Trophoblast cell (in vitro differentiated cells and primary cell): Measurements from ENCODE around the gene UBE2Q1.
A peak's percentile ranks its signal among the peaks of the same experiment; 100 is the strongest.

ENCODE experiments used
- DNase-seq, 2 donors: peaks; one replicate each; pipeline ENCODE4 v3.0.0-alpha.2; 2016
- H2AFZ ChIP-seq: 2 replicates; pipeline ENCODE4 v1.6.1; 2013; ENCODE audit warnings: low read length, moderate library complexity, mild to moderate bottlenecking; ENCODE audit not compliant: insufficient read depth, poor library complexity
- H2AK5ac ChIP-seq: 2 replicates; pipeline ENCODE4 v1.6.1; 2013; ENCODE audit warnings: mild to moderate bottlenecking, low read length
- H2BK120ac ChIP-seq: 2 replicates; pipeline ENCODE4 v1.6.1; 2013; ENCODE audit warnings: low read length, mild to moderate bottlenecking, moderate library complexity; ENCODE audit not compliant: insufficient read depth, poor library complexity
- H2BK12ac ChIP-seq: 2 replicates; pipeline ENCODE4 v1.6.1; 2013; ENCODE audit warnings: mild to moderate bottlenecking, low read length, moderate library complexity
- H2BK5ac ChIP-seq: 2 replicates; pipeline ENCODE4 v1.6.1; 2013; ENCODE audit warnings: low read length, low read depth, moderate library complexity, mild to moderate bottlenecking; ENCODE audit not compliant: poor library complexity
- H3K14ac ChIP-seq: 2 replicates; pipeline ENCODE4 v1.6.1; 2013; ENCODE audit warnings: mild to moderate bottlenecking, low read length
- H3K18ac ChIP-seq: 2 replicates; pipeline ENCODE4 v1.6.1; 2013; ENCODE audit warnings: mild to moderate bottlenecking, low read length
- H3K23ac ChIP-seq: 2 replicates; pipeline ENCODE4 v1.6.1; 2013; ENCODE audit warnings: low read length
- H3K27ac ChIP-seq: 2 replicates; pipeline ENCODE4 v1.5.1; 2013; ENCODE audit warnings: low read depth, mild to moderate bottlenecking, inconsistent platforms, low read length, moderate library complexity
- H3K27me3 ChIP-seq: 2 replicates; pipeline ENCODE4 v1.6.1; 2013; ENCODE audit warnings: inconsistent platforms, mild to moderate bottlenecking, low read length, moderate library complexity; ENCODE audit not compliant: insufficient read depth
- H3K36me3 ChIP-seq, 2 experiments: 1 replicate in 1 of 2; 2 replicates in 1 of 2; pipeline ENCODE4 v1.6.1; 2013; ENCODE audit warnings: low read length in 2 of 2, mild to moderate bottlenecking in 2 of 2, moderate library complexity in 1 of 2; ENCODE audit not compliant: insufficient read depth in 2 of 2, control insufficient read depth in 1 of 2
- H3K4ac ChIP-seq: 2 replicates; pipeline ENCODE4 v1.6.1; 2013; ENCODE audit warnings: low read depth, mild to moderate bottlenecking, low read length, moderate library complexity
- H3K4me1 ChIP-seq, 2 experiments: 1 replicate in 1 of 2; 2 replicates in 1 of 2; pipeline ENCODE4 v1.6.1; 2013; ENCODE audit warnings: low read length in 2 of 2, mild to moderate bottlenecking in 2 of 2, moderate library complexity in 1 of 2; ENCODE audit not compliant: insufficient read depth in 2 of 2, control insufficient read depth in 1 of 2
- H3K4me2 ChIP-seq: 2 replicates; pipeline ENCODE4 v1.6.1; 2013; ENCODE audit warnings: inconsistent platforms, mild to moderate bottlenecking, low read length, moderate library complexity
- H3K4me3 ChIP-seq: 2 replicates; pipeline ENCODE4 v1.5.1; 2013; ENCODE audit warnings: mild to moderate bottlenecking, low read depth, low read length, inconsistent platforms
- H3K79me1 ChIP-seq: one replicate; pipeline ENCODE4 v1.6.1; 2013; ENCODE audit warnings: low read length
- H3K79me2 ChIP-seq: 2 replicates; pipeline ENCODE4 v1.6.1; 2013; ENCODE audit warnings: low read length, mild to moderate bottlenecking; ENCODE audit not compliant: control insufficient read depth, insufficient read depth, poor library complexity
- H3K9ac ChIP-seq: 2 replicates; pipeline ENCODE4 v1.6.1; 2013; ENCODE audit warnings: mild to moderate bottlenecking, low read length
- H3K9me3 ChIP-seq: 2 replicates; pipeline ENCODE4 v1.6.1; 2013; ENCODE audit warnings: low read depth, mild to moderate bottlenecking, control low read depth, inconsistent platforms, low read length; ENCODE audit not compliant: insufficient read depth
- H4K12ac ChIP-seq: 2 replicates; pipeline ENCODE4 v1.6.1; 2013; ENCODE audit warnings: low read depth, mild to moderate bottlenecking, low read length, moderate library complexity
- H4K8ac ChIP-seq: 2 replicates; pipeline ENCODE4 v1.6.1; 2013; ENCODE audit warnings: low read depth, mild to moderate bottlenecking, low read length, moderate library complexity
- H4K91ac ChIP-seq: one replicate; pipeline ENCODE4 v1.6.1; 2013; ENCODE audit warnings: low read depth, mild to moderate bottlenecking, low read length, moderate library complexity
- WGBS: extraction: QIAGEN DNeasy Blood & Tissue Kit; methylation state at CpG from one replicate; pipeline ENCODE4 v1.1.7; 2013; ENCODE audit warnings: missing lambda C conversion rate; ENCODE audit not compliant: insufficient read length, insufficient coverage; ENCODE audit errors: extremely low coverage; 5-methylcytosine and 5-hydroxymethylcytosine counted together

UBE2Q1 gene

DNA sequence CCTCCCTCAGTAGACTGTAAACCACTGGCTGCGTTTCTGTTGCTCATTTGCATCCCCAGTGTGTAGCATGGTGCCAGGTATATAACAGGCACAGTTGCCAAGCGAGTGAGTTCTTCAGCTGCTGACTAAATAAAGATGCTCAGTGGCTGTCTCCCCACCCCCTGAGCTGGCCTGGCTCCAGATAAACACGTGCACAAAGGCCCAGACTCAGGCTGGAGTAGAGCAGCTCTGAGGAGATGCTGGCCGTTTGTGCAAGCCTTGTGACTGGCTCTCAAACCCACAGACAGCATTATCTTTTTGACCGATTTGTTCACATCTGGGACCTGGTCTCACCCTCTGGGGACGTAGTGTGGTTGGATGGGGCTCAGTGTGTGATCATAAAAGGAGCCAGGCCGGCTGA, 16.3 kb upstream of the UBE2Q1 start:
- Histone ChIP-seq H4K12ac (no peak overlapping the region), H2AK5ac (no peak overlapping the region), H3K14ac (no peak overlapping the region), H3K79me1 (no peaks in the 10 kb centered on the region), H4K8ac (no peak overlapping the region), H3K4me1 (no peaks in the 10 kb centered on the region), H3K23ac (no peak overlapping the region), H3K9ac (no peak overlapping the region), H3K9me3 (peaks cover 7% of the 10 kb centered on the region), H2AFZ (no peak overlapping the region), H3K4ac (no peak overlapping the region), H2BK120ac (no peak overlapping the region), H3K4me3 (no peak overlapping the region), H2BK12ac (no peak overlapping the region), H3K79me2 (no peaks in the 10 kb centered on the region), H4K91ac (no peak overlapping the region), H3K18ac (no peak overlapping the region), H3K4me2 (no peak overlapping the region), H3K36me3 (peaks cover 15 to 19% of the 10 kb centered on the region in 2 experiments), H3K27ac (no peak overlapping the region), H3K27me3 (no peaks in the 10 kb centered on the region), H2BK5ac (no peak overlapping the region)
- no CpG with 5 or more reads among the region's 7 CpGs for WGBS
- DNase-seq: no peak

DNA sequence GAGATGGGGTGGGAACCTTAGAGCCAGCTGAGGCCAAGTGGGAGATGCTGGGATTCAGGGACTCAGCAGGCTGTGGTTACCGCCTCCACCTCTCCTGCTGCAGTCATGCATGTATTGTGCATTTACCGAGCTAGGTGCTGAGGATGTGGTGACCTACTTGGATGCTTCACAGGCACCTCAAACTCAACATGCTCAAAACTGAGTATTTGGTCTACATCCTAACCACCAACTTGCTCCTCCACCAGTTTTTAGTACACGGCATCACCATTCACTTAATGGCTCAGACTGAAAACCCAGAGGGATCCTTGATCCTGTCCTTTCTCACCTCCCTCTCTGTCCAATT, 14.7 kb upstream of the UBE2Q1 start:
- no peak for DNase-seq
- Histone ChIP-seq H3K9me3 (peaks cover 10% of the 10 kb centered on the region), H3K18ac (no peak overlapping the region), H3K36me3 (peaks cover under 1 to 3% of the 10 kb centered on the region in 2 experiments), H3K4ac (no peak overlapping the region), H3K27me3 (no peaks in the 10 kb centered on the region), H3K27ac (no peak overlapping the region), H4K8ac (no peak overlapping the region), H3K4me3 (peak overlapping the region; percentile 14), H4K91ac (no peak overlapping the region), H3K4me1 (peaks cover 0 to under 1% of the 10 kb centered on the region in 2 experiments), H3K79me1 (no peaks in the 10 kb centered on the region), H3K4me2 (no peak overlapping the region), H2BK120ac (no peak overlapping the region), H3K9ac (no peak overlapping the region), H2BK12ac (no peak overlapping the region), H2AFZ (no peak overlapping the region), H2BK5ac (no peak overlapping the region), H2AK5ac (no peak overlapping the region), H3K23ac (no peak overlapping the region), H4K12ac (no peak overlapping the region), H3K79me2 (no peaks in the 10 kb centered on the region), H3K14ac (no peak overlapping the region)
- no CpG with 5 or more reads among the region's 3 CpGs for WGBS

DNA sequence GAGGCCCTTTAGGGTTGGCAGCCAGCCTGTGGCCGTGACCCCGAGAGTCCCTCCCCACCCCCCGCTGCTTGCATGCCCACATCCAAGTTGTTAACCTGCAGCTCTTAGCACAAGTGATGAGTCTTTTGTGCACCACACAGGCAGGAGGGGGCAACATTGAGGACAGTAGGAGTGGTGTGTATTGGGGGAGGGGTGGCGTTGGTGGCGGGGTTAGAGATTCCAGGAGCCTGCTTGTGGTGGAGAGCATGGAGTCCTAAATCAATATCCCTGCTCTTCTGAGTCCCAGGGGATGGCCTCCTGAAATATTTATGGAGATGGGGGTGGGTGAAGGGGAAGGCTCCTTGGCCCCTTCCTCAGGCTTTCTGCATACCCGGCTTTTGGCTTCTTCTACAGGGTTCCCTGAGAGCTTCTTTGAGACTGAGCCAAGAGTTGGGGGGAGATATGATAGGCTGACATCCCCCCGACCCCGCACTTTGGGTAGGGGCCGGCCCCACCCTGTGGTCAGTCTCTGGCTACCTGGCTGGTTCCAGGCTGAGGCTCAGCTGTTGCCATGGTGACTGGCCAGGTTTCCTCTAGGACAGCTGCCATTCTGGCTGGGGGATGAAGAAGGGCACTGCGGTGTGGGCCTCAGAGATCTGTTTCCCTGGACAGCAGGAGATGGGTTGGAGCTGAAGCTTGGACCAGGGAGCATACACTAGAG, 14.2 kb upstream of the UBE2Q1 start:
- H3K9me3 ChIP-seq: peaks cover 10% of the 10 kb centered on the region
- no peak overlapping the region for H3K14ac ChIP-seq
- H3K36me3 ChIP-seq: no peaks in the 10 kb centered on the region
- no peak overlapping the region for H3K27ac ChIP-seq
- no peak overlapping the region for H2AK5ac ChIP-seq
- no peak overlapping the region for H3K4me2 ChIP-seq
- no peak overlapping the region for H2BK120ac ChIP-seq
- H2BK5ac ChIP-seq: no peak overlapping the region
- H4K12ac ChIP-seq: no peak overlapping the region
- peaks cover 3 to 4% of the 10 kb centered on the region in 2 experiments for H3K4me1 ChIP-seq
- peak overlapping the region; percentile 14 for H3K4me3 ChIP-seq
- no peak overlapping the region for H3K4ac ChIP-seq
- no peak overlapping the region for H2AFZ ChIP-seq
- H3K27me3 ChIP-seq: no peaks in the 10 kb centered on the region
- no peak overlapping the region for H3K23ac ChIP-seq
- no CpG with 5 or more reads among the region's 10 CpGs for WGBS
- H4K91ac ChIP-seq: no peak overlapping the region
- DNase-seq: no peak
- H3K9ac ChIP-seq: no peak overlapping the region
- no peaks in the 10 kb centered on the region for H3K79me2 ChIP-seq
- no peak overlapping the region for H3K18ac ChIP-seq
- H4K8ac ChIP-seq: no peak overlapping the region
- no peak overlapping the region for H2BK12ac ChIP-seq
- no peaks in the 10 kb centered on the region for H3K79me1 ChIP-seq

DNA sequence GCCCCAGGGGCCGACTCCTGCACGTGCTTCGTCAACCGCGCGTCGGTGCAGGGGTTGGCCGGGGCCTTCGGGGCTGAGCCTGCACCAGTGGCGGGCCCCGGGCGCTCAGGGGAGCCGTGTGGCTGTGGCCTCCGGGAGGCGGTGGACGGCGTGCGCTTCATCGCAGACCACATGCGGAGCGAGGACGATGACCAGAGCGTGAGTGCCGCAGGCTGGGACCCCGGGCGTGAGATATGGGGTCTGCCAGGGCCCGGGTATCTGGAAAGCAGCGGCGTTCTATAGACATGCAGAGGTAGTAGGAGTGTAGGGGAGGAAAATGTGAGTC, 13.5 kb upstream of the UBE2Q1 start:
- Histone ChIP-seq H2AK5ac (no peak overlapping the region), H3K4me2 (no peak overlapping the region), H3K79me1 (no peaks in the 10 kb centered on the region), H3K27ac (no peak overlapping the region), H3K79me2 (no peaks in the 10 kb centered on the region), H3K4me1 (peaks cover 4 to 5% of the 10 kb centered on the region in 2 experiments), H3K14ac (no peak overlapping the region), H4K91ac (no peak overlapping the region), H3K23ac (no peak overlapping the region), H2AFZ (no peak overlapping the region), H3K27me3 (no peaks in the 10 kb centered on the region), H4K8ac (no peak overlapping the region), H3K9ac (no peak overlapping the region), H2BK120ac (no peak overlapping the region), H3K4me3 (no peak overlapping the region), H2BK5ac (no peak overlapping the region), H3K36me3 (no peaks in the 10 kb centered on the region), H2BK12ac (no peak overlapping the region), H3K4ac (no peak overlapping the region), H3K18ac (no peak overlapping the region), H3K9me3 (peaks cover 10% of the 10 kb centered on the region), H4K12ac (no peak overlapping the region)
- no CpG with 5 or more reads among the region's 29 CpGs for WGBS
- no peak for DNase-seq
